Neuronal stem cell (in vitro differentiated cells): ENCODE measurements around the gene PRR12.

ENCODE experiments used
- DNase-seq: peaks from one replicate; pipeline ENCODE4 v3.0.0-alpha.2; 2013; ENCODE audit warnings: low spot score
- H2AFZ ChIP-seq: one replicate; pipeline ENCODE4 v1.6.1; 2013; ENCODE audit warnings: mild to moderate bottlenecking, low read length, inconsistent platforms
- H2AK5ac ChIP-seq: 2 replicates; pipeline ENCODE4 v1.6.1; 2013; ENCODE audit warnings: low read depth, mild to moderate bottlenecking, inconsistent platforms, low read length, moderate library complexity, mixed read lengths
- H2BK120ac ChIP-seq: 2 replicates; pipeline ENCODE4 v1.6.1; 2013; ENCODE audit warnings: low read depth, mild to moderate bottlenecking, inconsistent platforms, low read length, moderate library complexity, mixed read lengths
- H2BK12ac ChIP-seq: one replicate; pipeline ENCODE4 v1.6.1; 2013; ENCODE audit warnings: low read length, inconsistent platforms
- H2BK15ac ChIP-seq: 2 replicates; pipeline ENCODE4 v1.6.1; 2013; ENCODE audit warnings: mild to moderate bottlenecking, low read length, inconsistent platforms, mixed read lengths
- H2BK5ac ChIP-seq: one replicate; pipeline ENCODE4 v1.6.1; 2013; ENCODE audit warnings: inconsistent platforms, mild to moderate bottlenecking, low read length, moderate library complexity
- H3K14ac ChIP-seq: one replicate; pipeline ENCODE4 v1.6.1; 2013; ENCODE audit warnings: low read length, inconsistent platforms
- H3K18ac ChIP-seq: 2 replicates; pipeline ENCODE4 v1.6.1; 2013; ENCODE audit warnings: low read length, inconsistent platforms
- H3K23ac ChIP-seq: 2 replicates; pipeline ENCODE4 v1.6.1; 2013; ENCODE audit warnings: low read depth, mild to moderate bottlenecking, mixed read lengths, low read length, inconsistent platforms; ENCODE audit not compliant: poor library complexity
- H3K27ac ChIP-seq: replicated peaks from 3 replicates; pipeline ENCODE4 v1.5.1; 2013; ENCODE audit warnings: low read length, inconsistent platforms
- H3K27me3 ChIP-seq, 3 experiments: 2 replicates each; pipeline ENCODE4 v1.6.1; 2013; ENCODE audit warnings: low read length in 3 of 3, mild to moderate bottlenecking in 2 of 3, inconsistent platforms in 1 of 3, low read depth in 1 of 3, mixed read lengths in 1 of 3, moderate library complexity in 1 of 3; ENCODE audit not compliant: control insufficient read depth in 3 of 3, insufficient read depth in 3 of 3
- H3K36me3 ChIP-seq, 2 donors: replicated peaks in 1 of 2; 2 replicates each; pipeline ENCODE4 v1.6.1; 2013; ENCODE audit warnings: low read length in 2 of 2; ENCODE audit not compliant: control insufficient read depth in 2 of 2, insufficient read depth in 2 of 2
- H3K4ac ChIP-seq: 2 replicates; pipeline ENCODE4 v1.6.1; 2013; ENCODE audit warnings: inconsistent platforms, mild to moderate bottlenecking, low read length, moderate library complexity
- H3K4me1 ChIP-seq, 2 donors: 1 replicate in 1 of 2; 2 replicates in 1 of 2; pipeline ENCODE4 v1.6.1; 2013; ENCODE audit warnings: low read length in 2 of 2, low read depth in 1 of 2; ENCODE audit not compliant: control insufficient read depth in 2 of 2, insufficient read depth in 1 of 2
- H3K4me2 ChIP-seq: one replicate; pipeline ENCODE4 v1.6.1; 2013; ENCODE audit warnings: mild to moderate bottlenecking, low read length, inconsistent platforms; ENCODE audit not compliant: insufficient read depth, poor library complexity, severe bottlenecking
- H3K4me3 ChIP-seq, 2 donors: 2 replicates each; pipeline ENCODE4 v1.5.1; 2013; ENCODE audit warnings: low read length in 2 of 2, mild to moderate bottlenecking in 2 of 2, inconsistent platforms in 1 of 2, moderate library complexity in 1 of 2
- H3K79me1 ChIP-seq: one replicate; pipeline ENCODE4 v1.6.1; 2013; ENCODE audit warnings: low read depth, mild to moderate bottlenecking, inconsistent platforms, low read length, moderate library complexity
- H3K9ac ChIP-seq: one replicate; pipeline ENCODE4 v1.6.1; 2013; ENCODE audit warnings: mild to moderate bottlenecking, low read depth, low read length, inconsistent platforms; ENCODE audit not compliant: poor library complexity
- H3K9me3 ChIP-seq, 2 donors: replicated peaks in 1 of 2; 2 replicates each; pipeline versions ENCODE3 to v1.6.1; 2013; ENCODE audit warnings: low read length in 2 of 2, mild to moderate bottlenecking in 2 of 2, inconsistent platforms in 1 of 2, low read depth in 1 of 2, mixed read lengths in 1 of 2, moderate library complexity in 1 of 2; ENCODE audit not compliant: control insufficient read depth in 2 of 2, insufficient read depth in 1 of 2
- H4K8ac ChIP-seq: one replicate; pipeline ENCODE4 v1.6.1; 2013; ENCODE audit warnings: low read depth, mild to moderate bottlenecking, inconsistent platforms, low read length, moderate library complexity
- H4K91ac ChIP-seq: one replicate; pipeline ENCODE4 v1.6.1; 2013; ENCODE audit warnings: low read length, low read depth, mild to moderate bottlenecking, inconsistent platforms; ENCODE audit not compliant: poor library complexity
- WGBS, 2 donors: extraction: QIAGEN DNeasy Blood & Tissue Kit; methylation state at CpG; one replicate each; pipeline ENCODE4 v1.1.7; 2013; ENCODE audit warnings: missing lambda C conversion rate in 2 of 2, mixed read lengths in 1 of 2; ENCODE audit not compliant: insufficient read length in 2 of 2, insufficient replicate concordance in 1 of 2; ENCODE audit errors: extremely low coverage in 2 of 2; 5-methylcytosine and 5-hydroxymethylcytosine counted together

The PRR12 gene

GRCh38 chr19:49626226-49626625 lies 35.2 kb downstream of the PRR12 start:
- Histone ChIP-seq H3K4me3 (no peak overlapping the region), H2BK15ac (no peak overlapping the region), H3K9ac (no peak overlapping the region), H4K8ac (no peak overlapping the region), H2AK5ac (no peak overlapping the region), H2BK120ac (no peak overlapping the region), H2BK5ac (no peak overlapping the region), H2AFZ (no peak overlapping the region), H3K23ac (no peak overlapping the region), H3K79me1 (peaks cover 4% of the 10 kb centered on the region), H3K14ac (no peak overlapping the region), H3K4me2 (no peak overlapping the region), H3K18ac (no peak overlapping the region), H3K36me3 (peaks cover 25 to 77% of the 10 kb centered on the region in 2 donors), H3K4ac (no peak overlapping the region), H2BK12ac (no peak overlapping the region), H4K91ac (no peak overlapping the region), H3K27ac (no peak overlapping the region), H3K27me3 (no peaks in the 10 kb centered on the region), H3K9me3 (no peaks in the 10 kb centered on the region), H3K4me1 (no peaks in the 10 kb centered on the region)
- DNase-seq = no peak
- no CpG with 5 or more reads among the region's 11 CpGs for WGBS, 2 donors

- Histone ChIP-seq H2BK5ac (no peak overlapping the region), H4K91ac (no peak overlapping the region), H3K27me3 (no peaks in the 10 kb centered on the region), H2BK120ac (no peak overlapping the region), H3K23ac (no peak overlapping the region), H3K4me1 (no peaks in the 10 kb centered on the region), H3K18ac (no peak overlapping the region), H3K4me2 (no peak overlapping the region), H2BK15ac (no peak overlapping the region), H3K9me3 (no peaks in the 10 kb centered on the region), H4K8ac (no peak overlapping the region), H3K79me1 (no peaks in the 10 kb centered on the region), H2AK5ac (no peak overlapping the region), H3K4ac (no peak overlapping the region), H2BK12ac (no peak overlapping the region), H2AFZ (no peak overlapping the region), H3K9ac (no peak overlapping the region), H3K27ac (no peak overlapping the region), H3K4me3 (no peak overlapping the region), H3K14ac (no peak overlapping the region), H3K36me3 (peaks cover 15 to 55% of the 10 kb centered on the region in 2 donors)
- no CpG with 5 or more reads among the region's 9 CpGs for WGBS, 2 donors
- DNase-seq = no peak
Measured at GRCh38 chr19:49629659-49630058, 38.7 kb downstream of the PRR12 start.

- no peak overlapping the region for H3K4ac ChIP-seq
- no peak overlapping the region for H3K4me2 ChIP-seq
- H2BK120ac ChIP-seq = no peak overlapping the region
- peak overlapping the region in 1 of 2 donors; percentile 32 for H3K4me3 ChIP-seq
- H3K18ac ChIP-seq = no peak overlapping the region
- no peak overlapping the region for H2BK12ac ChIP-seq
- H2BK5ac ChIP-seq = no peak overlapping the region
- peaks cover 10 to 42% of the 10 kb centered on the region in 2 donors for H3K36me3 ChIP-seq
- no peak for DNase-seq
- H4K8ac ChIP-seq = no peak overlapping the region
- no peak overlapping the region for H3K27ac ChIP-seq
- H3K79me1 ChIP-seq = no peaks in the 10 kb centered on the region
- no peak overlapping the region for H2AK5ac ChIP-seq
- no peaks in the 10 kb centered on the region for H3K27me3 ChIP-seq
- H4K91ac ChIP-seq = no peak overlapping the region
- H2AFZ ChIP-seq = no peak overlapping the region
- no peak overlapping the region for H3K14ac ChIP-seq
- H3K4me1 ChIP-seq = peaks cover 3 to 5% of the 10 kb centered on the region in 2 donors
- WGBS, 2 donors = no CpG with 5 or more reads among the region's 9 CpGs
- H3K9ac ChIP-seq = no peak overlapping the region
- H2BK15ac ChIP-seq = no peak overlapping the region
- H3K23ac ChIP-seq = peak overlapping the region; percentile 65
- no peaks in the 10 kb centered on the region for H3K9me3 ChIP-seq
Measured at GRCh38 chr19:49631014-49631588, 40.1 kb downstream of the PRR12 start.

DNA sequence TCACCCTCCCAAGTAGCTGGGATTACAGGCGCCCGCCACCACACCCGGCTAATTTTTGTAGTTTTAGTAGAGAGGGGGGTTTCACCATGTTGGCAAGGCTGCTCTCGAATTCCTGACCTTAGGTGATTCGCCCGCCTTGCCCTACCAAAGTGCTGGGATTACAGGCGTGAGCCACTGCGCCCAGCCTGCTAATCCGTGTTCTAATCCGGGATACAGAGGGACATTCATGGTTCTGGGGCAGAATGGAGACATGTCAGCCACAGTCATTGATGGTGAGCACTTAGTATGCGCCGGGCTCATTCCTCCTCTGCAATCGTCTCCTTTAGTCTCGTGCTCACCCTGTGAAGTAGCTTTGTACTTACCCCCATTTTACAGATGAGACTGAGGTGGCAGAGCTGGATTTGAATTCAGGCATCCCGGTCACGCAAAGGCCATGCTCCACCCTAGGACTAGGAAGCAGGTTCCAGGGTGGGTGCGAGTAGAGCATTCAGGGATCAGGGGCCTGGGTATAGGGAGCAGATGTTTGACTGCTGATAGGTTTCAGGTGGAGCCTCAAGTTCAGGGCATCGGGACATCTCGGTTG lies 40.7 kb downstream of the PRR12 start:
- Histone ChIP-seq H3K27ac (no peak overlapping the region), H2BK15ac (no peak overlapping the region), H3K36me3 (peaks cover 8 to 36% of the 10 kb centered on the region in 2 donors), H3K4me3 (no peak overlapping the region), H2BK5ac (no peak overlapping the region), H3K14ac (no peak overlapping the region), H2BK120ac (no peak overlapping the region), H2BK12ac (no peak overlapping the region), H3K79me1 (no peaks in the 10 kb centered on the region), H3K4me2 (no peak overlapping the region), H3K27me3 (no peaks in the 10 kb centered on the region), H3K9me3 (no peaks in the 10 kb centered on the region), H2AK5ac (no peak overlapping the region), H2AFZ (no peak overlapping the region), H3K4me1 (peaks cover 9 to 10% of the 10 kb centered on the region in 2 donors), H3K18ac (no peak overlapping the region), H3K23ac (no peak overlapping the region), H4K8ac (no peak overlapping the region), H4K91ac (no peak overlapping the region), H3K4ac (no peak overlapping the region), H3K9ac (no peak overlapping the region)
- DNase-seq = no peak
- no CpG with 5 or more reads among the region's 19 CpGs for WGBS, 2 donors
